Stimulated activated CD4-positive, alpha-beta T cell treated with anti-CD3 and anti-CD28 coated beads, Interleukin-2, amount 100 ng/mL, for 4 hours (primary cell): ENCODE data around the gene IFRD2.

Source experiments
- DNase-seq: peaks from one replicate; pipeline ENCODE4 v3.0.0-alpha.2; 2020; ENCODE audit warnings: low read depth

The IFRD2 gene

GRCh38 chr3:50292159-50293078 lies at the start of gene IFRD2:
Gene IFRD2, minus strand, starts transcription at chr3:50292429. Its CDS starts 155 bp downstream, at chr3:50292274.
- DNase-seq, result peak; percentile 95

DNA sequence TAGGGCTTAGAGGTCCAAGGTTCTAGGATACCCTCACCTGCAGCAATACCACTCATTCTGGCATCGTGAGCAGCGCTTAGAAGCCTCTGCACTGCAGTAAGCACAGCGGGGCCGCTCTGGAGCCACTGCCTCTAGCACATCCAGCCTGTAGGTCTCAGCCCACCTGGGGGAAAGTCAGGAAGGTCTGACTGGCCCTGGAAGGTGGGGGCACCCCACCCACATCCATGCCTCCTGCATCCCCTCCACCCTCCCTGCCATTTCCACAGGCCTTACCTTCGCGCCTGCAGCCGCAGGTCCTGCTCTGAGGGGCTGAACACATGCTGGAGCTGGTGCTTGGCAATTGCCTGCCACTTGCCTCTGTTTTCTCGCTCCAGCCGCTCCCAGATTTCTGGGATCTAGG lies 49.3 kb upstream of the IFRD2 start:
- DNase-seq, result no peak

- DNase-seq, result no peak
Measured at GRCh38 chr3:50340448-50341329, 48.5 kb upstream of the IFRD2 start, which contains the start of gene RASSF1. Gene RASSF1, minus strand, starts transcription at chr3:50340836. Its CDS starts 31 bp downstream, at chr3:50340805.

GRCh38 chr3:50340147-50340447 lies 47.9 kb upstream of the IFRD2 start:
- DNase-seq, result no peak

DNA sequence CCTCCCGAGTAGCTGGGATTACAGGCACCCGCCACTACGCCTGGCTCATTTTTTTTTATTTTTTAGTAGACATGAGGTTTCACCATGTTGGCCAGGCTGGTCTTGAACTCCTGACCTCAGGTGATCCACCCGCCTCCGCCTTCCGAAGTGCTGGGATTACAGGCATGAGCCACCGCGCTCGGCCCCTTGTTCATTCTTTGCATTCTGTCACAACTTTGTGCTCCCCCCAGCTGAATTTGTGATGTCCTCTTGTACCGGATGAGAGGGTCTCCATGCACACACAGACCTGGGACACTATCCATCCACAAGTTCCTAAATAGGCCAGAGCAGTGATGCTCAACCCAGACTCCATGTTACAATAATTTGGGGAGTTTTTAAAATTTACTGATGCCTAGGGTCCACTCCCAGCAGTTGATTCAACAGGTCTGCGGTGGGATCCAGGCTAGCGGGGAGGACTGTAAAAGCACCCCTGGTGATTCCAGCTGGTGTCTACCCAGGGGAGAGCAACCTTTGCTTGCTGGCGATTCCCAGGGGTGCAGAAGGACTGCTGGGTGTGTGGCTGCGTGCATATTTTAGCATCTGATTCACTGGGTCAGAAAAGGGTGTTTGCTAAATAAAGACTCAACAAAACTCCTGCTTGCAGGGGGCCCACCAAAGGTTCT lies 47.4 kb upstream of the IFRD2 start:
- DNase-seq, result no peak

- no peak for DNase-seq
Measured at GRCh38 chr3:50338965-50339364, 46.7 kb upstream of the IFRD2 start.

DNA sequence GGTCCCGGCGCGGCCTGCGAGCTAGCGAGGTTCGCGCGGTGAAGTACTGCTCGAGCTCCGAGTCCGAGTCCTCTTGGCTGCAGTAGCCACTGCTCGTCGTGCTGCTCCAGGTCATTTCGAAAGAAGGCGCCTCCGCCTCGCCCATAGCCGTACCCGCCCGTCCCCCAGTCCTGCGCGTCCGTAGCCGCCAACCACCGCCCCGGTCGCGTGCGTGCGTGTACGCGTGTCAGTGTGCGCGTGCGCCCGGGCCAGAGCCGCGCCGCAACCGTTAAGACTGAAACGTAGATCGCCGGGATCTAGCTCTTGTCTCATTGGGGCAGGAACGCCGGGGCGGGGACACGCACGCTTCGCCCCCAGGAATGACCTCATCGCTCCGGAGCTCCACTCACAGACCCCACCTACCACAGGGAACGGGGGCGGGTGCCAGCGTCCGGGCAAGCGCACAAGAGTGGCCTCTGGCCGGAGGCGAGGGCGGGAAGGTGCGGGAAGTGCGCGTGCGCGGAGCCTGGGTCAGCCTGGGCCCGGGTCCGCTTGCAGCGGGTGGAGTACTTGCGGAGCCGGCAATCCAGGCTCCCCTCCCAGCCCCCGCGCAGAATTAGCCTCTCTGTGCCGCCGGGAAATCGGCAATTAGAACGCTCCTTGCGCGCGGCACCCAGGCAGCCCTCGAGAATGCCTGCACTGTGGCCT lies 45.1 kb upstream of the IFRD2 start:
- peak; percentile 93 for DNase-seq

DNA sequence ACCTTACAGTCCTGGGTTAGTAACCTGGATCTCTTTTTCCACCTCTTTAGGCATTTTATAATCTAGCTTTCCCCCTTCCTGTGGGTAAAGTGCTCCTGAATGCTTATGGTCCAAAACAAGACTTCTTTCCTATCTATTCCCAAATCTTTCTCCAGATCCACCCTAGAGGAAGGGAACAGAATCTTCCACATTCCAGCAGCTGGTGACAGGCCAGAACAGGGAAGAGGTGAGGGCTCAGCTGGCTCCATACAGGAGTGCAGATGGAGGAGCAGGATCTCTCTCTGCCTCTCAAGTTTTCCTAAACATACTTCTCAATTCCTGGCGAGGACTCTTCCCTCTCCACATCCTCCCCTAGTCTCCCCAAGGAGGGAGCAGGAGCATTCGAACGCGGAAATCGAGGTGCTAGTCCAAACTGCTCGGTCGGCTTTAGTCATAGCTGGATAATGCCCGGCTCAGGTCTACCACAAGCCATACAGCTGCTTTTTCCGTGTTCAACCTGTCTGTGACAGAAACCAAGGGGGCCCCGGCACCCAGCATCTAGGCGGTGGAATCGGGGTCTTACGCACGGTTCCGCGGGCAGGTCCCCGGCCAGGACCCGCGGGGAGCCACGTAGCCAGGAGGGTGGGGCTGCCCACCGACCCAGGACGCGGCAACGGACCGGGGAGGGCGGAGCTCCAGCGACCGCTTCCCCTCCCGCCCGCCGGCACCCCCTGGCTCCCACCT lies 44.4 kb upstream of the IFRD2 start:
- no peak for DNase-seq

GRCh38 chr3:50334339-50335075 lies 42.3 kb upstream of the IFRD2 start:
- no peak for DNase-seq

- DNase-seq, result no peak
Measured at GRCh38 chr3:50333744-50334328, 41.6 kb upstream of the IFRD2 start.

DNA sequence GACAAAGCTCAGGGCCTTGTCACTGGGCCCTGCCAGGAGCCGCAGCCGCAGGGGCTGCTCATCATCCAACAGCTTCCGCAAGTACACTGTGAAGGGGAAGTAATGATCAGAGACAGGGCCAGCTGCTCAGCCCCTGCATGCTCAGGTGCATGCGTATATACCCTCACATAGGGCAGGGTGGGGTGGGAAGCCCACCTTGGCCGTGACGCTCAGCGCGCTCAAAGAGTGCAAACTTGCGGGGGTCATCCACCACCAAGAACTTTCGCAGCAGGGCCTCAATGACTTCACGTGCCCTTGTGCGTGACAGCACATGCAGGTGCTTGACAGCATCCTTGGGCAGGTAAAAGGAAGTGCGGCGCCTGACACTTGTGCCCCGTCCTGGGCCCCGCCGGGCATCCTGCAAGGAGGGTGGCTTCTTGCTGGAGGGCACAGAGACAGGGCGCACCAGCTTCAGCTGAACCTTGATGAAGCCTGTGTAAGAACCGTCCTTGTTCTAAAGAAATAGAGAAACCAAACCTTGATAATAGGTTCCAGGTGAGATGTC lies 39.2 kb upstream of the IFRD2 start:
- DNase-seq, result no peak

- DNase-seq, result no peak
Measured at GRCh38 chr3:50330330-50330729, 38.1 kb upstream of the IFRD2 start.

- DNase-seq, result peak; percentile 91
Measured at GRCh38 chr3:50327943-50328691, 35.9 kb upstream of the IFRD2 start, which contains the start of gene TUSC2. Gene TUSC2, minus strand, starts transcription at chr3:50328223. Its CDS starts 124 bp downstream, at chr3:50328099.

DNA sequence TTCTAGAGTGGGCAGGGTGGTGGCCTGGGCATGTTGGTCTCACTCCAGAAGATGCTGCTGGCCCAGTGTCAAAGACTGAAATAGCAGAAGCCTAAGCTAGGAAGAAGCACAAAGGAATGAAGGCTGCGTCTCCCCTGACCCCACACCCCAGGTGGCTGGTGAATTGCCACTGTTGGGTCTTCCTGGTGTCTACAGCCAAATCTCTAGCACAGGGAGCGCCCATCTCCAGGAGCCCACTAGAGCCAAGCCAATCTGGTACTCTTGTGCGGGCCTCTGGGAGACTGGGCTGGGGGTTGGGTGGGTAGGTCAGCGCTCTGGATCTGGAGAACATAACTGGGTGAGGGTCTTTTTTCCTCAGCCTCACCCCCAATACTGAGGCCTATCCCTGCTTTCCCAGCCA lies 34.9 kb upstream of the IFRD2 start:
- no peak for DNase-seq

DNA sequence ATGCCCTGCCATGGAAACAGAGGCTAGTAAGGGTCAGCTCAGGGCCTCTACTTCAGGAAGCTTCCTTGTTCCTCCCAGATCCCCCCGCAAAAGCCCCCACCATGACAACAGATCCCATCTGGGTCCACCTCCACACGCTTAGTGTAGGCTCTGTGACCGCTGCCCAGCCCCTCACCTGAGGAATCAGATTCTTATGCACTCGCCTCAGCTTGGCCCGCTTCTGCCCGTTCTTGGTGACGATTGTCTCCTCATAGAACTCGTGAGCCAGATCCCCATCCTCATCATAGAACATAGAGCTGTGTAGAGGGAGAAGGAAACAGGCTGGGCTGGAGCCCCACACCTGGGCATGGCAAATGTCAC lies 33.9 kb upstream of the IFRD2 start:
- DNase-seq, result no peak

DNA sequence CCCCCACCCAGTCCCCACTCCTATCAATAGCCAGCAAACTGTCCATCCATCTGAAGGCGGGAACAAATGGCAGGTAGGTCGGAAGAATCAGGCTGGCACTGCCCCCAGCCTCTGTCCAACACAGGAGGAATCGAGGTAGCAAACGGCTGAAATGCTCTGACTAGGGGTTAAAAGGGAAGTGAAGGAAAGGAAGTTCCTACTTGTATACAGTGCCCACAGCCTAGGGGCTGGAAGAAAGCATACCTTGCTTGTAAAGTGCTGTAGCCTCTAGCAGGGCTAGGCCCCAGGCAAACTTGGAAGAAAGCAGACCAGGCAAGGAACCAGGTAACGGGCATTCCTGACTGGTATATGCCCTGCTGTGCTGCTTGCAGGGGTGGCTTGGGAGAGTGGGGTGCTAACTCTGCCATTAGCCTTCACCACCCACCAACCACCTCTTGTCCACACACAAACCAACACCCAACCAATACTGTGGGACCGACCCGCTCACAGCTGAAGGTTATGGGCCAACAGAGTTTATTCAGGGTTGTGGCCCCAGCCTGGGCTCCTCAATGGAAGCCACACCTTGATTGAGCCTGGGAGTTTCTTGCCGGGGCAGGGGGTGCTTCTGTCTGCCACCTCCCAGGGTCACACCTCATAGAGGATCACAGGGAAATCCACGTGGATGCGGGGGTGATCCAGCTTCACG lies 33.4 kb upstream of the IFRD2 start:
- no peak for DNase-seq

GRCh38 chr3:50325113-50325480 lies 32.9 kb upstream of the IFRD2 start:
- no peak for DNase-seq

- peak; percentile 41 for DNase-seq
Measured at GRCh38 chr3:50324351-50325112, 32.3 kb upstream of the IFRD2 start.
